Endothelial cell (in vitro differentiated cells): Measurements from ENCODE around the gene SRSF12. TPM values are rescaled to one million over a fixed set of nuclear protein-coding genes. Genes with fewer than 3 reads are reported as not detected.

Source experiments
- DNase-seq: peaks from one replicate; pipeline ENCODE4 v3.0.0; 2021; ENCODE audit warnings: low spot score
- H3K27ac Mint-ChIP-seq: one replicate; pipeline ENCODE4 v1.8.0; 2021; ENCODE audit warnings: mixed read lengths, inconsistent platforms; ENCODE audit not compliant: unreplicated experiment
- H3K27me3 Mint-ChIP-seq: one replicate; pipeline ENCODE4 v1.8.0; 2021; ENCODE audit warnings: mild to moderate bottlenecking, moderate library complexity, mixed read lengths, inconsistent platforms; ENCODE audit not compliant: unreplicated experiment
- H3K36me3 Mint-ChIP-seq: one replicate; pipeline ENCODE4 v1.8.0; 2021; ENCODE audit warnings: mild to moderate bottlenecking, low read depth, mixed read lengths, inconsistent platforms; ENCODE audit not compliant: unreplicated experiment
- H3K4me1 Mint-ChIP-seq: one replicate; pipeline ENCODE4 v1.8.0; 2021; ENCODE audit warnings: mild to moderate bottlenecking, mixed read lengths, inconsistent platforms; ENCODE audit not compliant: unreplicated experiment
- H3K4me3 Mint-ChIP-seq: one replicate; pipeline ENCODE4 v1.8.0; 2021; ENCODE audit warnings: mild to moderate bottlenecking, mixed read lengths, inconsistent platforms; ENCODE audit not compliant: unreplicated experiment
- H3K9me3 Mint-ChIP-seq: one replicate; pipeline ENCODE4 v1.8.0; 2021; ENCODE audit warnings: mixed read lengths, inconsistent platforms; ENCODE audit not compliant: unreplicated experiment
- total RNA-seq: library from RNA; stranded (reverse); fragmentation: NEBNext Ultra II Directional; extraction: Animal tissue kit (Norgen Biotek cat#: 25700); gene quantifications from one replicate; pipeline ENCODE4 v1.2.1, GENCODE V29; 2021; ENCODE audit not compliant: unreplicated experiment
- TF ChIP-seq, protein P1 (sequence below): fragments of 200-600 bp; sonication (generic); IDR thresholded peaks from one replicate; pipeline ENCODE4 v1.5.0; 2021; ENCODE audit warnings: antibody characterized with exemption; ENCODE audit not compliant: unreplicated experiment

Gene SRSF12
- total RNA-seq, 1 donor from 2014 or later: 3.9 TPM

- Mint-ChIP-seq H3K4me3 (no peak overlapping the region), H3K27ac (no peak overlapping the region), H3K4me1 (peaks cover 2% of the 10 kb centered on the region), H3K36me3 (peaks cover under 1% of the 10 kb centered on the region), H3K9me3 (no peaks in the 10 kb centered on the region), H3K27me3 (no peaks in the 10 kb centered on the region)
- DNase-seq: no peak
- TF ChIP-seq, protein P1, sequence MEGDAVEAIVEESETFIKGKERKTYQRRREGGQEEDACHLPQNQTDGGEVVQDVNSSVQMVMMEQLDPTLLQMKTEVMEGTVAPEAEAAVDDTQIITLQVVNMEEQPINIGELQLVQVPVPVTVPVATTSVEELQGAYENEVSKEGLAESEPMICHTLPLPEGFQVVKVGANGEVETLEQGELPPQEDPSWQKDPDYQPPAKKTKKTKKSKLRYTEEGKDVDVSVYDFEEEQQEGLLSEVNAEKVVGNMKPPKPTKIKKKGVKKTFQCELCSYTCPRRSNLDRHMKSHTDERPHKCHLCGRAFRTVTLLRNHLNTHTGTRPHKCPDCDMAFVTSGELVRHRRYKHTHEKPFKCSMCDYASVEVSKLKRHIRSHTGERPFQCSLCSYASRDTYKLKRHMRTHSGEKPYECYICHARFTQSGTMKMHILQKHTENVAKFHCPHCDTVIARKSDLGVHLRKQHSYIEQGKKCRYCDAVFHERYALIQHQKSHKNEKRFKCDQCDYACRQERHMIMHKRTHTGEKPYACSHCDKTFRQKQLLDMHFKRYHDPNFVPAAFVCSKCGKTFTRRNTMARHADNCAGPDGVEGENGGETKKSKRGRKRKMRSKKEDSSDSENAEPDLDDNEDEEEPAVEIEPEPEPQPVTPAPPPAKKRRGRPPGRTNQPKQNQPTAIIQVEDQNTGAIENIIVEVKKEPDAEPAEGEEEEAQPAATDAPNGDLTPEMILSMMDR: no peak
Measured at GRCh38 chr6:89111933-89112332, 5.9 kb downstream of the SRSF12 start.

DNA sequence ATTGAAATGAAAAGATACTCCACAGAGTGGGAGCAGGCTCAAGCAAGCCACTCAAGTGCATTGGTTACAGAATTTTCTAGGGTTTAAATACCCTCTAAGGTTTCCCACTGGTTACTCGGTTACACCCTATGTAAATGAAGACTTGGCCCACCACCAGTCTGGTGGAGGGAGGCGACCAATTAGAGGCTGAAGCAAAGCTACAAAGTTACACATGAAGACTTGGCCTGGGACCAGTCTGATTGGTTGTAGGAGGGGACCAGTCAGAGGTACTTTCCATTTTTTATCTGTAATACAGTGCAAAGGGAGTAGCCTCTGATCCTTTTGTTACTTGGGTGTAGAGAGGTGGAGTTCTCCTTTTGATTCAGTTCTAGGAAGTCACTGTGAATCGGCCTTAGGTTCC lies 7.6 kb downstream of the SRSF12 start:
- no peaks in the 10 kb centered on the region for H3K4me1 Mint-ChIP-seq

DNA sequence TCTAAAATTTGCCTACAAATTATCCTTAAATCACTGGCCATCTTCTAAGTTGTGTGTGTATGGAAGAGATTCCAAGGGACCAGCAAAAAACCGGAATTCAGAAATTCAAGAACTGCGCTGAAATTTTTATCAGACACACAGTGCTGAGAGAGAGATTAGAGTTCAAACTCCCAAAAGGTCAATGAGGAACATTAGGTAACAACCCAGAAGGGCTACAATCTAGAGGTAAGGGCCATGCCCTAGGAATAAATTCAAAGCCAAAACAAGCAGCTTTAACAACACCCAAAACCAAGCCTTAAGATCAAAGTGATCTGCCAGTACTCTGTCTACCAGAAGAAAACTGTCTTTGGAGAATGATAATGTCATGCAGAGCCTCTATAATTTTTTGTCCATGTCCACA lies 17.8 kb downstream of the SRSF12 start:
- H3K9me3 Mint-ChIP-seq: no peaks in the 10 kb centered on the region
- no peak overlapping the region for H3K27ac Mint-ChIP-seq
- H3K4me1 Mint-ChIP-seq: no peaks in the 10 kb centered on the region
- TF ChIP-seq, protein P1: no peak
- no peak overlapping the region for H3K4me3 Mint-ChIP-seq
- DNase-seq: no peak
- no peaks in the 10 kb centered on the region for H3K36me3 Mint-ChIP-seq
- H3K27me3 Mint-ChIP-seq: no peaks in the 10 kb centered on the region

More for the DNA sequence above, 7.6 kb downstream of the SRSF12 start:
- Mint-ChIP-seq H3K9me3 (no peaks in the 10 kb centered on the region), H3K36me3 (no peaks in the 10 kb centered on the region), H3K27ac (no peak overlapping the region), H3K4me3 (no peak overlapping the region), H3K27me3 (no peaks in the 10 kb centered on the region)
- TF ChIP-seq, protein P1: no peak
- no peak for DNase-seq

- TF ChIP-seq, protein P1: no peak
- no peak for DNase-seq
- no peaks in the 10 kb centered on the region for H3K27me3 Mint-ChIP-seq
- no peaks in the 10 kb centered on the region for H3K4me1 Mint-ChIP-seq
- no peak overlapping the region for H3K4me3 Mint-ChIP-seq
- H3K27ac Mint-ChIP-seq: no peak overlapping the region
- no peaks in the 10 kb centered on the region for H3K9me3 Mint-ChIP-seq
- H3K36me3 Mint-ChIP-seq: no peaks in the 10 kb centered on the region
Measured at GRCh38 chr6:89098461-89098860, 19.4 kb downstream of the SRSF12 start.

DNA sequence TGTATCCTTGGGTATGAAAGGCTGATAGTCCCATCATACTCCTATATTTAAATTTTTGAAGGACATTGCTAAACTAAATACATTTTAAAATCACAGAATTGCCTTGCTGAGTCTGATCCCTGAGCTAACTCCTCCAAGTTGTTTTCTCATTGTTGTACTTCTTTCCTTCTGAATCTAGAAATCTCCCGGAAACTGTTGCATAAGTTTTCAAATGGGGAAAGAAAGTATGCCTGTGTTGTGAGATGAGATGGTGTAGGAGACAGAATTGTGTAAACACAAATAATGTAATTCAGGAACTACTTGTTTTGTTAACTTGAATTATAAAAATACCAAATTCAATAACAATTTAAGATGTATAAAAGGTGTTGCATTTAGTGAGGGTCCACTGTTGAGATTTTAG lies 30.0 kb downstream of the SRSF12 start:
- no peak for DNase-seq
- Mint-ChIP-seq H3K9me3 (no peaks in the 10 kb centered on the region), H3K27me3 (peaks cover 2% of the 10 kb centered on the region), H3K4me3 (no peak overlapping the region), H3K27ac (no peak overlapping the region), H3K36me3 (peaks cover 24% of the 10 kb centered on the region), H3K4me1 (peaks cover 10% of the 10 kb centered on the region)
- TF ChIP-seq, protein P1: no peak
